GM18502 (cell line): ENCODE measurements around the gene ADK.

Experiments
- ATAC-seq: cut with Tn5 transposase; IDR thresholded peaks from one replicate; pipeline ENCODE4 v1.9.1; 2021; ENCODE audit warnings: mild to moderate bottlenecking; ENCODE audit not compliant: unreplicated experiment, poor library complexity

Gene ADK

GRCh38 chr10:74582566-74582965 is 431.5 kb downstream of the ADK start:
- ATAC-seq = no peak

GRCh38 chr10:74585231-74586087 is 434.4 kb downstream of the ADK start:
- ATAC-seq = peak; percentile 74

- no peak for ATAC-seq
Measured at GRCh38 chr10:74586088-74586585, 435.1 kb downstream of the ADK start.

- no peak for ATAC-seq
Measured at GRCh38 chr10:74587109-74587854, 436.3 kb downstream of the ADK start.

GRCh38 chr10:74589226-74589673 is 438.2 kb downstream of the ADK start:
- no peak for ATAC-seq

- no peak for ATAC-seq
Measured at GRCh38 chr10:74589851-74590250, 438.8 kb downstream of the ADK start.

- ATAC-seq = no peak
Measured at GRCh38 chr10:74593470-74593869, 442.4 kb downstream of the ADK start.

GRCh38 chr10:74596713-74597112 is 445.7 kb downstream of the ADK start:
- no peak for ATAC-seq

GRCh38 chr10:74598891-74599566 is 448.0 kb downstream of the ADK start:
- ATAC-seq = no peak

- no peak for ATAC-seq
Measured at GRCh38 chr10:74599672-74600071, 448.7 kb downstream of the ADK start.

GRCh38 chr10:74600170-74600569 is 449.1 kb downstream of the ADK start:
- ATAC-seq = no peak

- ATAC-seq = no peak
Measured at GRCh38 chr10:74602576-74602975, 451.6 kb downstream of the ADK start.

- no peak for ATAC-seq
Measured at GRCh38 chr10:74610299-74610698, 459.3 kb downstream of the ADK start.

- ATAC-seq = no peak
Measured at GRCh38 chr10:74612195-74612594, 461.2 kb downstream of the ADK start.

GRCh38 chr10:74620626-74621025 is 469.6 kb downstream of the ADK start:
- no peak for ATAC-seq

- ATAC-seq = no peak
Measured at GRCh38 chr10:74623786-74624185, 472.8 kb downstream of the ADK start.

- no peak for ATAC-seq
Measured at GRCh38 chr10:74624501-74624900, 473.5 kb downstream of the ADK start.

- ATAC-seq = no peak
Measured at GRCh38 chr10:74628136-74628535, 477.1 kb downstream of the ADK start.

GRCh38 chr10:74634995-74635536 is 484.0 kb downstream of the ADK start:
- ATAC-seq = no peak

GRCh38 chr10:74635655-74636054 is 484.6 kb downstream of the ADK start:
- ATAC-seq = no peak
